Stimulated activated naive CD4-positive, alpha-beta T cell (primary cell): ENCODE measurements around the gene PLCB3.

Source experiments
- DNase-seq, 6 experiments: peaks; one replicate each; lab custom pipeline; 2025; lab: John Stamatoyannopoulos, UW

PLCB3 gene

DNA sequence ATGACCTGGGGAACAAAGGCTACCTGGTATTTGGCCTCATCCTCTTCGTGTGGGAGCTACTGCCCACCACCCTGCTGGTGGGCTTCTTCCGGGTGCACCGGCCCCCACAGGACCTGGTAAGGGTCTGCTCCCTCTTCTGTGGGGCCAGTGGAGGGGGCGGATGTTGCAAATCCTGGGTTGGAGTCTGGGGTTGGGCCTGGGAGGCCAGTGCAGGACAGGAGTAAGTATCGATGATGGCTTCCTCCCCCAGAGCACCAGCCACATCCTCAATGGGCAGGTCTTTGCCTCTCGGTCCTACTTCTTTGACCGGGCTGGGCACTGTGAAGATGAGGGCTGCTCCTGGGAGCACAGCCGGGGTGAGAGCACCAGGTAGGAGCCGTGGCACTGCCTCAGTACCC is 37.0 kb downstream of the PLCB3 start:
- no peak for DNase-seq

DNA sequence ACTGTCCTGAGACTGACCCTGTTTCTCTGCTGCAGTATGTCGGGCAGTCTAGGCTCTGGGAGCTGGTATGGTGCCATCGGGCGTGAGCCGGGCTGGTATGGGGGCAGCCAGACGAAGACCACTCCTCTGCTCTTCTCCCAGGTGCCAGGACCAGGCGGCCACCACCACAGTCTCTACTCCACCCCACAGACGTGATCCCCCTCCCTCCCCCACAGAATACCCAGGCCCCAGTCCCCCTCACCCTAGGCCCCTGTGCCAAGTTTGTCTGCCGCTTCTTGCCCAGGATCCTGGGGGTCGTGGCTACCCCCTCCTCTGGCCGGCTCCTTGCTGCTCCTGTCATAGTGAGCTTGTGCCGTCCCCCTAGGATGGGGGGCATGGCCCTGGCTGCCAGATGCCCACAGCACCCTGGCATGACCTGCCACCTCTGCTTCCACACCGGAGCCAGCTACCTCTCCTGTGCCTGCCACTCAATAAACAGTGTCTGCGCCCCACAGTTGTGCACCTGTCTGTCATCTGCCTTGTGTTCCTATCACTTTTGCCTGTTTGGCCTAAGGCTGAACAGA is 37.8 kb downstream of the PLCB3 start:
- no peak for DNase-seq

DNA sequence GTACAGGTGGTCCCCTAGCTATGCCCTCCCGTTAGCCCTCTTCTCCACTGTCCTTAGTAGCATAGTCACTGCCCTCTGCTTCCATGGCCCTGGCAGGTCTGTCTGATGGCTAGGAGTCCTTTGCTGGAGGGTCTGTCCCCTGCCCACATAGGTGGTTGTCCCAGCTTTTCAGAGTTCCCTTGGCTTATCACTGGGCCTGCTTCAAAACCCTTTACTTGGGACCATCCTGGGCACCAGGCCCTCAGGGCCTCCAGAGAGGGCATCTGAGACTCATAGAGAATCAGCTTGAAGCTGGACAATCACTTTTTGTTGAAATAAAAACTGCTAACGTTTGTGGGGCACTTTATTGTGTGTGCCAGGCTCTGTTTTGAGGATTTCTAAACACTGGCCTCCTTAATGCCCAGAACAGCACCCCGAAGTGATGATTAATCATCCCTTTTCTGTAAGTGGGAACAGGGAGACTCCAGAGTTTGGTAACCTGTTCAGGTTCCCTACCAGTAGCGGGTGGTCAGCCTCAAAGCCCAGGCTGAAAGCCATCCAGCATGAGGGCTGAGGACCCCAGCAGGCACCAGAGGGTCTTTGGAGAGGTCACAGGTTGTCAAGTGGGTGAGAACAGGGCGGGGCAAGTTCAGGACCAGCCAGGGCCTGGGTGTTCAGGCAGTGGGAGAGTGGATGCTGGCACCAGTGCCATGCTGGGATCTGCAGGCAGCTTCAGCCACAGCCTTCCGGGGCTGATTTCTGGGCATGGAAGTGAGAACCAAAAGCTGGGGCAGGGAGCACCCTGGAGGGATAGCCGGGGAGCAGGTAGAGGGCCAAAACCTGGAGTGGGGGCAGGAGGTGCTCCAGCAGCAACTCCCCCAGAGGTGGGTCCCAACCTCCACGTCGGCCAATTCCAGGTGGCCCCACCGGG is 39.3 kb downstream of the PLCB3 start:
- DNase-seq, result no peak

DNA sequence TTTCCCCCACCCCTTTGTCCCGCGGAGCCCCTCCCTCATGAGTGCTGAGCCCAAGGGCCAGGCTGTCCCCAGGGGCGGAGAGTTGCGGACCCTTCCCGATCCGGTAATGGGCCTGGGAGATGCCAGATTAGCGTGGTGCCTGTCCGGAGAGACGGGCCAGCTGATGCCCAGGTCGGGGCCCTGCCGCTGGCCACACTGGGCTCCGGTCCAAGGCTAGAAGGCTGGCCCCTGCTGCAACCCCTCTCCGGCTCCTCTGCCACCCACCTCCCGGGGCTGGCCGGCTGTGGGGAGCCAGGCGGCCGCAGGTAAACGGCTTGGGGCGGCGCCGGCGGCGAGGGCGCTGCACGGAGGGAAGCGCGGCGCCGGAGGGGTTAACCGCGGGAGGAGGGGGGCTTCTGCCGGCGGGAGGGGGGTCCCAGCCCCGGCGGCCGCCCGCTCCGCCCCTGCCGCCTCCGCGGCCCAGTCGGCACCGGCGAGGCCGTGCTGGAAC is 40.0 kb downstream of the PLCB3 start, which contains the start of gene KCNK4:
TSS of gene KCNK4 (plus strand) at position 41 of the 490 bp plus-strand sequence. CDS start 1,717 bp downstream, outside the sequence.
- DNase-seq, result no peak

DNA sequence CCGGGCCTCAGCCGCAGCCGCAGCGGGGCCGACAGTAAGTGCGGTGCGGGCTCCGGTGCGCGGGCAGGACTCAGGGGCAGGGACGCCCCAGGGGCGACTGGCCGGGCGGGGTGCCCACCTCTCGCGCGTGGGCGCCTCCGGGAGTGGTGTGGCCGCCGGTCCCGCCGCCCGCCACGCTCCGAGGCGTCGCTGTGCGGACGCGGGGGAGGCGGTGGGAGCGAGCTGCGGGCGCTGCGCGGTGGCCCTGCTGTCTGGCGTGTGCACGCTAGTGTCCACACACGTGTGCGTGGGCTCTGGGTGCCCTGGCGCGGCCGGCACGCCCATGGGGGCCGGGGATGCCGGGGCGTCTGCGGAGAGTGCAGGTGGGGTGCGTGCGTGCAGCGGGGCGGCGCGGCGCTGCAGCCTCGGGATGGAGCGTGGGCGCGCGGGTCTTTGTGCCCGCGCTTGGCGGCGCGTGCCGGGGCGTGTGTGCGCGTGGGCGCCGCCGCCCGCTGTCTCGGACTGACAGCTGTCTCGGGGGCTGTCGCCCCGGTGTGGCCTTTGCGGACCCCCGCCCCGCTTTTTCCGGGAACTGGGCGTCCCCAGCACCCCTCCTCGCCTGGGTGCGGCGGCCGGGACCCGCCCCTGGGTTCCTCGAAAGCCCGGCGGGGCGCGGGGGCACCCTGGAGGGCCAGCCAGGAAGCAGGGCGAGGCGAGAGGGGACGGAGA is 40.6 kb downstream of the PLCB3 start:
- peak in 1 of 6 experiments; percentile 19 for DNase-seq

DNA sequence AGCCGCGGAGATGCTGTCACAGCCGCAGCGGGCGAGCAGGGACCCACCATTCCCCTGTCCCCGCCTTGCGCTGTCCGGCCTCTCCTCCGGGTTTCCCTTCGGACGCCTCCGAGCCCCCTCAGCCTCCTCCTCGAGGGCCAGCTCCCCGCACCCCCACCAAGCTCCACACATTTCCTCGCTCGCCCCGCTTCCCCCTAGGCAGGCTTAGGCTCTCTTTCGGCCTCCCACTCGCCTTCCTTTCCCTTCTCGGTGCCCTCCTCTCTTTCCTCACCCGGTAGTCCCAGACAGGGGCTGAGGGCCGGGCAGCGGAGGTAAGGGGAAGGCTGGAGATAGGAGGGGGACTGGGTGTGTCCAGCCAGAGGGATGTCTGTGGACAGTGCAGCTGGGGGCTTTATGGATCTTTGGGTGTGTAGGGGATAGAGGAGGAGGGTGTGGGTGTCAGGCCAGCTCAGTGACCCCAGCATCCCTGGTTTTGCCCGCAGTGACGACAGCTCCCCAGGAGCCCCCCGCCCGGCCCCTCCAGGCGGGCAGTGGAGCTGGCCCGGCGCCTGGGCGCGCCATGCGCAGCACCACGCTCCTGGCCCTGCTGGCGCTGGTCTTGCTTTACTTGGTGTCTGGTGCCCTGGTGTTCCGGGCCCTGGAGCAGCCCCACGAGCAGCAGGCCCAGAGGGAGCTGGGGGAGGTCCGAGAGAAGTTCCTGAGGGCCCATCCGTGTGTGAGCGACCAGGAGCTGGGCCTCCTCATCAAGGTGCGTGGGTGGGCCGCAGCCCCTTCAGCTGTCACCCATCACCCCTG is 41.3 kb downstream of the PLCB3 start:
- DNase-seq, result peak in 1 of 6 experiments; percentile 33

DNA sequence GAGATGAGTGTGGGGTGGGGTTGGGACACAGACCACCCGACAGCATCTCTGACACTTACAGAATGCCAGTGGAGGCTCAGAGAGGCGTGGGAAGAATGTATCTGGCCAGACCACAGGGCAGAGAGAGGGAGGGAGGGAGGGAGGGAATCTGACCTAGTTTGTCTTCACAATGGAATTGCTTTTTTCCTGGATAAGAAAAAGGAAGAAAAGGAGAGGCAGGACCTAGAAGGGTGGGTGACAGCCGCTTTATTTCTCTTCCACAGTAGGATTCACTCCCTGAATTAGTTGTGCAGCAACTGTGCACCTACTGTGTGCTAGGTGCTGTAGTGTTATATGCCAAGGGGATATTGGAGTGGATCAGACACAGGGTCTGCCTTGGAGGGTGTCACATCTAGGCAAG is 43.4 kb downstream of the PLCB3 start:
- no peak for DNase-seq

DNA sequence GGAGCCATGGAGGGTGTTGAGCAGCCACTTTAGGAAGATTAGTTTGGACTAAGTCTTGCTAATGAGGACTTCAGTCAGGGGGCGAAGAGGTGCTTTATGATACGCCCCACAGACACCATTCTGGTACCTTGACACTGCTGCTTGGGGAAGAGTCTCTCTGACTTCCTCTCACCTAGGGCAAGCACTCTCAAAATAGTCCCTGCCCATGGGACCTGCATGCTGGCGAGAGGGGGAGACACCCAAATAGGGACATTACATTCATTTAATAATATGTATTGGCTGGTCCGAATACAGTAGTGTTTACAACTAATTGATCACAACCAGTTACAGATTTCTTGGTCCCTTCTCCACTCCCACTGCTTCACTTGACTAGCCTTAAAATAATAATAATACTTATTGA is 44.4 kb downstream of the PLCB3 start:
- no peak for DNase-seq

DNA sequence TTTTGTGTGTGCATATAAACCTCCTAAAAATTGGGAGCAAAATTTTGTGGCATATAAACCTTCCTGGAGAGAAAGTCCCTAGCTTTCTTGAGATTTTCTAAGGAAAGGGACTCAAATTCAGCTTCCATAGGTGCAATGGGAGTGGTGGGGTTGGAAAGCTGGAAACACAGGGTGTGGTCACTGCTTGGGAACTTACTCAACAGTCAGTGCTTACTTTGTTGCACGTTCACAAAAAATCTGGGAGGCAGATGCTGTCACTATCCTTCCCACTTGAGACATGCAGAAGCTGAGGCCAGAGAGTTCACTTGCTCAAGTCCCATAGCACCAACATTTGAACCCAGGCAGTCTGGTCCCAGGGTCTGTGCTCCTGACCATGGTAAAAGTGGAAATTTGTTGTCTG is 44.9 kb downstream of the PLCB3 start:
- no peak for DNase-seq

DNA sequence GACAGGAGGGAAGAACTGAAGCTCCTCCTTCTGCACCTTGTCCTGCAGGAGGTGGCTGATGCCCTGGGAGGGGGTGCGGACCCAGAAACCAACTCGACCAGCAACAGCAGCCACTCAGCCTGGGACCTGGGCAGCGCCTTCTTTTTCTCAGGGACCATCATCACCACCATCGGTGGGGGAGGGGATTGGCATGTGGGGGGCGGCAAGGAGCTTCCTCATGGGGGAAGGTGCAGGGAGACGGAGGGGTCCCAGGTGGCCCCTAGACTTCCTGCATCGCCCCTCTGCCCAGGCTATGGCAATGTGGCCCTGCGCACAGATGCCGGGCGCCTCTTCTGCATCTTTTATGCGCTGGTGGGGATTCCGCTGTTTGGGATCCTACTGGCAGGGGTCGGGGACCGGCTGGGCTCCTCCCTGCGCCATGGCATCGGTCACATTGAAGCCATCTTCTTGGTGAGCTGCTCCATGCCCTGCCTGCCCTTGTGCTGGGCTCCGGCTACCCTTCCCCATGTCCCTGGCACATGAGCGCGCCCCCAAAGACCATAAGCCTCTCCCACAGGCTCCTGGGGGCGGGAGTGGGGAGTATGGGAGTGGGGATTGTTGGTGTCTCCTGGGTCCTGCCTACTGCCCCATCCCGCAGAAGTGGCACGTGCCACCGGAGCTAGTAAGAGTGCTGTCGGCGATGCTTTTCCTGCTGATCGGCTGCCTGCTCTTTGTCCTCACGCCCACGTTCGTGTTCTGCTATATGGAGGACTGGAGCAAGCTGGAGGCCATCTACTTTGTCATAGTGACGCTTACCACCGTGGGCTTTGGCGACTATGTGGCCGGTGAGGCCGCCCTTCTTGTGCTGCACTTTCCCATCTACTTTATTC is 45.7 kb downstream of the PLCB3 start:
- no peak for DNase-seq

DNA sequence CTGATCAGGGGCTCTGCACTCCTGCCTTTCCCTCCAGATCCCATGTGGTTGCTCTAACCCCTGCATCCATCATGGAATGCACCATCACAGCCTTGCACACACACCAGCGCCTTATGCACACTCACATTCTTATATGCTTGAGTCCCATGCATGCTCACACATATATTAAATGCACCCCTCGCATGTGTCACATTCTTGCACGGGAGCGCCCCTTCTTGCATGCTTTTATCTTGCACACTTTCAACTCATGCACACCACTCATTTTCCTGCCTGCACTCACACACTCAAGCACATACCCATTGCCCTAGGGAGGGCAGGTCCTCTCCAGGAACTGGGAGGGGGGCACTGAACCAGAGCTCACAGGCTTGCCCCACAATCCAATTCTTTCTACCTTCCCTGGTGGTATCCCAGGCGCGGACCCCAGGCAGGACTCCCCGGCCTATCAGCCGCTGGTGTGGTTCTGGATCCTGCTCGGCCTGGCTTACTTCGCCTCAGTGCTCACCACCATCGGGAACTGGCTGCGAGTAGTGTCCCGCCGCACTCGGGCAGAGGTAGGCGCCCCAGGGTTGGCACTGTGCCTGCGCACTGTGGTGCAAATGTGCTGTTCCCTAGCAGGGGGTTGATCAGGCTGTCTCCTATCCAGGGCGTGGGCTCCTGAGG is 46.5 kb downstream of the PLCB3 start:
- no peak for DNase-seq

DNA sequence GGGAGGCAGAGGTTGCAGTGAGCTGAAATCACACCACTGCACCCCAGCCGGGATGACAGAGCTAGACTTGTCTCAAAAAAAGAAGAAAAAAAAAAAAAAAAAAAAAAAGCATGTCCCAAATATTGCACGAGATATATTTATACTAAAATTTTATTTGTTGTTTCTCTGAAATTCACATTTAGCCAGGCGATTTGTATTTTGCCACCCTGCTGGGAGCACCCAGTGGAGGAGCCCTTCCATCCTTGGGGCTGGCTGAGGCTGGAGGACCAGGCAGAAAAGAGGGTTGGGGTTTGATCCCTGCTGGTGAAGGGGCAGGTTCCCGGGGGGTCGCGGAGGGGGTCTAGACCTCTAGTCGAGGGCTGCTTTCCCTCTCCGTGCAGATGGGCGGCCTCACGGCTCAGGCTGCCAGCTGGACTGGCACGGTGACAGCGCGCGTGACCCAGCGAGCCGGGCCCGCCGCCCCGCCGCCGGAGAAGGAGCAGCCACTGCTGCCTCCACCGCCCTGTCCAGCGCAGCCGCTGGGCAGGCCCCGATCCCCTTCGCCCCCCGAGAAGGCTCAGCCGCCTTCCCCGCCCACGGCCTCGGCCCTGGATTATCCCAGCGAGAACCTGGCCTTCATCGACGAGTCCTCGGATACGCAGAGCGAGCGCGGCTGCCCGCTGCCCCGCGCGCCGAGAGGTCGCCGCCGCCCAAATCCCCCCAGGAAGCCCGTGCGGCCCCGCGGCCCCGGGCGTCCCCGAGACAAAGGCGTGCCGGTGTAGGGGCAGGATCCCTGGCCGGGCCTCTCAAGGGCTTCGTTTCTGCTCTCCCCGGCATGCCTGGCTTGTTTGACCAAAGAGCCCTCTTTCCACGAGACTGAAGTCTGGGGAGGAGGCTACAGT is 47.9 kb downstream of the PLCB3 start:
- no peak for DNase-seq

DNA sequence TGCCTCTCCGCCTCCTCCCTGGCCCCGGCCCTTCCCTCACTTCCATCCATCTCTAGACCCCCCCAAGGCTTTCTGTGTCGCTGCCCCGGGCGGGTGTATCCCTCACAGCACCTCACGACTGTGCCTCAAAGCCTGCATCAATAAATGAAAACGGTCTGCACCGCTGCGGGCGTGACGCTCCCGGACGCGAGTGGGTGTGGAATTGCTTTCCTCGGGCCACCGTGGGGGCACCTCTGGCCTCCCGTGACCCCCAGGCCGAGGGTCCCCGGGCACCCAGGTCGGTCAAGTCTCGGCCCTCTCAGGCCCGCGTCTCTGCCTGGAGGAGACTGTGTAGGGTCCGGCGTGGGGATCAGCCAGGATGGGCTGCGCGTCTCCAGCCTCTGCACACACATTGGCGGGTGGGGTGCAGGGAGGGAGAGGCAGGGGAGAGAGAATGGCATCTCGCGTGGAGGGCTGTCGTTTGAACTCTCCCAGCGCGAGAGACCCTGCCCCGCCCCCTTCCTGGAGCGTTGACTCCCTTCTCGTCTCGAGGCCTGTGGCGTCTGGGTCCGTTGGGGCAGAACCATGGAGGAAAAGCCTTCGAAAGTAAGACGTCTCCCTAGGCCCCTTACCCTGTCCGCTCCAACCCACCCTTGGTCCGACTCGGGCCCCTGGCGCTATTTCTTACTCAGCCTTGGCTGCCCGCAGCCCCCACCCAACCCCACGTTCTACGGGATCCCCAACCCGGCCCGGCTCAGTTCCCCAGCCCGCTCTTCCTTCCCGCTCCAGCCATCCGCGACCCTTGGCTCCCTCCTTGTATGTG is 48.7 kb downstream of the PLCB3 start, which contains the start of gene CATSPERZ:
TSS of gene CATSPERZ (plus strand) at position 512 of the 802 bp plus-strand sequence. CDS start at position 565, 53 bp downstream.
- peak in 3 of 6 experiments; percentile 33 to 52 (median 47) for DNase-seq

DNA sequence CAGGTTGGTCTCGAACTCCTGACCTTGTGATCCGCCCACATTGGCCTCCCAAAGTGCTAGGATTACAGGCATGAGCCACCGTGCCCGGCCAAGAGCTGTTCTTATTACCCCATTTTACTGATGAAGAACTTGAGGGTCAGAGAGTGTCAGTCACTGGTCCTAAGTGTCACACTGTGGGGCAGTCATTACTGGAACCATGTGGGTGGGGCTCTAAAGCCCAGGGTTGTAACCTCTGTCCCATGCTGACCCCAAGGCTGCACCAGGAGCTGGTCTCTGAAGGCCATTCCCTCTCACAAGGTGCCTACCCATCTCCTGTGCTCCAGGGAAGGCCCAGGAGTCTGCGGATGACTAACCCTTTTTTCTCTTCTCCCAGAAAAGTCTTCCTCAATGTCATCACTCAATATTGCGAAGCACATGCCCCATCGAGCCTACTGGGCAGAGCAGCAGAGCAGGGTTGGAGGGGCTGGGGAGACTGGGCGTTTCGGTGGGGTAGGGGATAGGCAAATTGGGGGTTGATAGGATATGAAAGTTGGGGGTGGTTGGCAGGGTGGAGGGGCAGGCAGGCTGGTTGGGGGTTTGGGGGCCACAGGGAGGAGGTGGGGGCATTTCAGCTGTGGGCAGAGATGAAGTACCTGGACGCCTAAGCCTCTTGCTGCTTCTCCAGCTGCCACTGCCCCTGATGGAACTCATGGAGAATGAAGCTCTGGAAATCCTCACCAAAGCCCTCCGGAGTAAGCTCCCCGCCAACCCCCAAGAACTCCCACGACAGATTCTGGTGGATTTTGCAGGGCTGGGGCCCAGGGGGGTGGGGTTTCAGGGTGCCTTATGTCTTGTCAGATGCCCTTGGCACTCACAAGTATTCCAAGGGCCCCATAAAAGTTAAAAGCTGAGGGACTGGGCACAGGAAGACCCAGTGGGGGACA is 52.0 kb downstream of the PLCB3 start:
- DNase-seq, result no peak

DNA sequence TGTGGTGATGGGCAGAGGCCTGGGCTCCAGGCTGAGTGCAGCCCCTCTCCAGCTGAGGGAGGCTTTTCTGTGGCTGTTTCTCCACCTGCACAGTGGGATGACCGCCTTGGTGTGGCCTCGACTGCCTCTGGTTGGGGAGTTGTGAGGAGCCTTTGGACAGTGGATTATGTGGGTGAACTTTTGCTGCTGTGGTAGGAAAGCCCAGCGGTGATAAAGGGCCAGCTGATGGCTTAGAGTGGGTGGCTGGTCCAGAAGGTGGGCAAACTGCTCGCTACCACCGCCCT is 52.6 kb downstream of the PLCB3 start:
- no peak for DNase-seq

DNA sequence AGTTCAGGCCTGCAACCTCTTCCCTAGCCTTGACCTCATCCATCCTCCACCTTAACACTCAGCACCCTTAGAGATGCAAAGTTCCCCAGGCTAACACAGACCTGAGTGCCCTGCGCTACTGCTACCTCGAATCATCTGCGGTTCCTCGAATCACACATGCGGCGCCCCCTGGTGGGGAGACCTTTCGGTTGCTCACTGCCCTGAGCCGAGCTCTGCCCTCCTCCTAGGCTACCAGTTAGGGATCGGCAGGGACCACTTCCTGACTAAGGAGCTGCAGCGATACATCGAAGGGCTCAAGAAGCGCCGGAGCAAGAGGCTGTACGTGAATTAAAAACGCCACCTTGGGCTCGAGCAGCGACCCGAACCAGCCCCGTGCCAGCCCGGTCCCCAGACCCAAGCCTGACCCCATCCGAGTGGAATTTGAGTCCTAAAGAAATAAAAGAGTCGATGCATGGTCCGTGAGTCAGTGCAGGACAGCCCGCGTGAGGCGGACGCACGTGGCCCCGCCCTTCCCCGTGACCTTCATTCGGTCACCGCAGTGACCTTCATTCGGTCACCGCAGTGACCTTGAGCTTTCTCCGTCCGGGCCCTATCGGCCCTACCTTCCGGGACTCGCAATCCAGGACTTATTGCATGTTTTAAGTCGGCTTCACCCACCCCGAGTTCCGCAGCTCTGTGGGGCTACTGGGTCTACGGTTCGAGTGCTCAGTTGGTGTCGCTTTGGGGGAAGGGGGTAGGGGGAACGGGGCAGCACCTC is 53.2 kb downstream of the PLCB3 start:
- peak; percentile 77 to 92 (median 87) for DNase-seq
